Nephron progenitor cell (in vitro differentiated cells): ENCODE results near the gene IL16.

Experiments used
- DNase-seq: peaks from one replicate; pipeline ENCODE4 v3.0.0; 2021
- H3K27ac Mint-ChIP-seq: 2 replicates; pipeline ENCODE4 v1.8.0; 2021; ENCODE audit warnings: mild to moderate bottlenecking, moderate library complexity, mixed read lengths
- H3K27me3 Mint-ChIP-seq: 2 replicates; pipeline ENCODE4 v1.8.0; 2021; ENCODE audit warnings: mild to moderate bottlenecking, low read depth, mixed read lengths; ENCODE audit not compliant: poor library complexity
- H3K36me3 Mint-ChIP-seq: 2 replicates; pipeline ENCODE4 v1.8.0; 2021; ENCODE audit warnings: low read depth, mixed read lengths
- H3K4me1 Mint-ChIP-seq: 2 replicates; pipeline ENCODE4 v1.8.0; 2021; ENCODE audit warnings: mixed read lengths
- H3K4me3 Mint-ChIP-seq: 2 replicates; pipeline ENCODE4 v1.8.0; 2021; ENCODE audit warnings: mild to moderate bottlenecking, moderate library complexity, mixed read lengths
- H3K9me3 Mint-ChIP-seq: 2 replicates; pipeline ENCODE4 v1.8.0; 2021; ENCODE audit warnings: mild to moderate bottlenecking, moderate library complexity, mixed read lengths
- TF ChIP-seq, protein P1 (sequence below): fragments of 200-600 bp; sonication (generic); IDR thresholded peaks from 2 replicates; pipeline ENCODE4 v1.5.0; 2021; ENCODE audit warnings: antibody characterized with exemption

IL16 gene

DNA sequence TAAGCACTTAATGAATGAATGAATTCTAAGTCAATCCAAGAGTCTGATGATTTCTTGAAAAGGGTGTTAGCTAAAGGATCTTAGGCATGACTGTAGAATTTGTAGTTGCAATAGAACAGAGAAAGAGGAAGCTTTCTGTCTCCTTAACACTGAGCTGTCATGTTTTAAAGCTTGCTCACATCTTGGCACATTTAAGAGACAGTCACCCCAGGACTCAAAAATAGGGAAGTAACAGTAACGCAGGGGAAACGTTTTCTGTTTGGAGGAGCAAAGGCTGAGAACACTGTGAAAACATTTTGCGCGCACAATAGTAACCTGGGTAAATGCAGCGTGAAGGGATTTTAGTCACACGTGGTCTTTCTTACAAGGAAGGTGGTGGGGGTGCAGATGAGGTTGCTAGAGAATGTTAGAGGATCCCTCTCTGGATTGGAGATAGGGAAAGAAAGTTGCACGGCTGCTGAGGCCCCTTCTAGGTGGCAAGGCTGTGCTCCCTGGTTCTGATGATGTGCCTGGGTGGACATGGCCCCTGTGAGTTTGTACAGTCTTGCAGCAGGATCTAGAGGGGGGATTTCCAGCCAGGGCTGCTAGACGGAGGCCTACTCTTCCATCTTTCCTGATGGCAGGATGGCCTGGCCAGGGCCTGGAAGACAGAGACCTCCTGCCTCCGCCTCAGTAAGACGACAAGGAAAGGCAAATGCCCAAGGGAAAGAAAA is 115.2 kb downstream of the IL16 start:
- no peaks in the 10 kb centered on the region for H3K36me3 Mint-ChIP-seq
- no peaks in the 10 kb centered on the region for H3K4me1 Mint-ChIP-seq
- peaks cover 3% of the 10 kb centered on the region for H3K27me3 Mint-ChIP-seq
- no peak overlapping the region for H3K27ac Mint-ChIP-seq
- H3K4me3 Mint-ChIP-seq, result no peak overlapping the region
- no peak for DNase-seq
- TF ChIP-seq, protein P1, sequence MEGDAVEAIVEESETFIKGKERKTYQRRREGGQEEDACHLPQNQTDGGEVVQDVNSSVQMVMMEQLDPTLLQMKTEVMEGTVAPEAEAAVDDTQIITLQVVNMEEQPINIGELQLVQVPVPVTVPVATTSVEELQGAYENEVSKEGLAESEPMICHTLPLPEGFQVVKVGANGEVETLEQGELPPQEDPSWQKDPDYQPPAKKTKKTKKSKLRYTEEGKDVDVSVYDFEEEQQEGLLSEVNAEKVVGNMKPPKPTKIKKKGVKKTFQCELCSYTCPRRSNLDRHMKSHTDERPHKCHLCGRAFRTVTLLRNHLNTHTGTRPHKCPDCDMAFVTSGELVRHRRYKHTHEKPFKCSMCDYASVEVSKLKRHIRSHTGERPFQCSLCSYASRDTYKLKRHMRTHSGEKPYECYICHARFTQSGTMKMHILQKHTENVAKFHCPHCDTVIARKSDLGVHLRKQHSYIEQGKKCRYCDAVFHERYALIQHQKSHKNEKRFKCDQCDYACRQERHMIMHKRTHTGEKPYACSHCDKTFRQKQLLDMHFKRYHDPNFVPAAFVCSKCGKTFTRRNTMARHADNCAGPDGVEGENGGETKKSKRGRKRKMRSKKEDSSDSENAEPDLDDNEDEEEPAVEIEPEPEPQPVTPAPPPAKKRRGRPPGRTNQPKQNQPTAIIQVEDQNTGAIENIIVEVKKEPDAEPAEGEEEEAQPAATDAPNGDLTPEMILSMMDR, result no peak
- H3K9me3 Mint-ChIP-seq, result no peaks in the 10 kb centered on the region

DNA sequence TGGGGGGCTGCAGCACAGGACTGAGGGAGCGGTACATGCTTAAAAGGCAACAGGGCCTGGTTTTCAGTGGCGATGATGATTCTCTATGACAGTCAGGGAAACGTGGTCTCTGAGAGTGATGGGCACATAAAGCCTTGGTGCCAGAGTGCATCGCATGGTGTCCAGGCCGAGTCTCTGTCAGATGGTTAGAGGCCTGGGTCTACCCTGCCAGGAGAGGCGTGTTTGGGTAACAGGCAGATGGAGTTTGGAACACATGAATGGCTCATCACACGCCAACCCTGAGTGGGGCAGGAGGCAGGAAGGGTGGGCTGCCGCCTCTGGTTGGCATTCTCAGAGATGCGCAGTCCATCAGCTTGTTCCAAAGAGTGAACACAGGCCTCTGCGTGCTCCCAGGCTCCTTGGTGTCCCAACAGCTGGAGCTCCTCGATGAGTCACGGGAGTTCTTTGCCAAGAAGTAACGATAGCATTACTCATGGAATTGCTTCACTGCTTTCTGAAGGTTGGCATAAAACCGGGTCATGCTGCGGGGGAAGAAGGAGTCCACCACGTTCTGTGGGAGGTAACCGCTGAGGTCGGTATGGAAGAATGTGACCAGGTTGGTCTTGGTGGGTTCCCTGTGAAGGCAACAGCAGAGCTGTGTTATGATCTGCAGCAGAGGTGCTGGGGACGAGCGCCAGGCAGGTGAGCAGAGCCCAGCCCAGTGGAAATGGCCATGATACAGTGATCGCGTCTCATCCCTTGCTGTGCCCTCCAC is 116.3 kb downstream of the IL16 start:
- no peak overlapping the region for H3K27ac Mint-ChIP-seq

DNA sequence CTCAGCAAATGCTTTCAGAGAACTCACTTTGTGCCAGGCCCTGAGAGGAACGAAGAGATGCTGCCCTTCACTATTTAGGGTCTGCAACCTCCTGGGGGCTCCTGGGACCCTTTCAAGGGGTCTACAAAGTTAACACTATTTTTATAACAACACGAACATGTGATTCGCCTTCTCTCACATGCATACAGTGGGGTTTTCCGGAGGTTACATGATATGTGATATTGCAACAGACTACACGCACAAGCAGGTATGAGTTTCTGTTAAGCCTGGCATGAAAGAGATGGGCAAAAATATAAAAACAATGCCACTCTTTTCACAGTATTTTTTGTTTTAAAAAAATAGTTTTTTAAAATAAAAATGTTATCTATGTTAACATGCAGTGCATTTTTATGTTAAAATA is 117.0 kb downstream of the IL16 start:
- no peak overlapping the region for H3K4me3 Mint-ChIP-seq

More for the DNA sequence above, 116.3 kb downstream of the IL16 start:
- H3K4me3 Mint-ChIP-seq, result no peak overlapping the region
- TF ChIP-seq, protein P1, result no peak
- DNase-seq, result no peak
- no peaks in the 10 kb centered on the region for H3K9me3 Mint-ChIP-seq
- no peaks in the 10 kb centered on the region for H3K36me3 Mint-ChIP-seq
- peaks cover 3% of the 10 kb centered on the region for H3K27me3 Mint-ChIP-seq
- H3K4me1 Mint-ChIP-seq, result no peaks in the 10 kb centered on the region

DNA sequence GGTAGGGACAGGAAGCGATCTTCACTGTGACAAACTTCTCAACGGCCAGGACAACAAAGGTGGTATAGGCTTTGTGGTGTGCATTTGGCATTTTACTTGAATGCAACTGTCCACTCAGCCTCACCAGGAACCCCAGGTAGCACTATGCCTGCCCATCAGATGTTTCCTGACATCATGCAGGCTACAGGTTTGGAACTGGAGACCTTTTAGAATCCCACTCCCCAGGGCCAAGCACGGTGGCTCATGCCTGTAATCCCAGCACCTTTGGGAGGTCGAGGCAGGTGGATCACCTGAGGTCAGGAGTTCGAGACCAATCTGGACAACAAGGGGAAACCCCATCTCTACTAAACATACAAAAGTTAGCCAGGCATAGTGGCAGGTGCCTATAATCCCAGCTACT is 117.7 kb downstream of the IL16 start:
- Mint-ChIP-seq H3K4me3 (no peak overlapping the region), H3K36me3 (no peaks in the 10 kb centered on the region), H3K27ac (no peak overlapping the region), H3K4me1 (no peaks in the 10 kb centered on the region), H3K9me3 (no peaks in the 10 kb centered on the region), H3K27me3 (peaks cover 3% of the 10 kb centered on the region)
- TF ChIP-seq, protein P1, result no peak
- no peak for DNase-seq

More for the DNA sequence above, 117.0 kb downstream of the IL16 start:
- Mint-ChIP-seq H3K36me3 (no peaks in the 10 kb centered on the region), H3K9me3 (no peaks in the 10 kb centered on the region), H3K27me3 (peaks cover 3% of the 10 kb centered on the region), H3K27ac (no peak overlapping the region), H3K4me1 (no peaks in the 10 kb centered on the region)
- DNase-seq, result no peak
- TF ChIP-seq, protein P1, result no peak

DNA sequence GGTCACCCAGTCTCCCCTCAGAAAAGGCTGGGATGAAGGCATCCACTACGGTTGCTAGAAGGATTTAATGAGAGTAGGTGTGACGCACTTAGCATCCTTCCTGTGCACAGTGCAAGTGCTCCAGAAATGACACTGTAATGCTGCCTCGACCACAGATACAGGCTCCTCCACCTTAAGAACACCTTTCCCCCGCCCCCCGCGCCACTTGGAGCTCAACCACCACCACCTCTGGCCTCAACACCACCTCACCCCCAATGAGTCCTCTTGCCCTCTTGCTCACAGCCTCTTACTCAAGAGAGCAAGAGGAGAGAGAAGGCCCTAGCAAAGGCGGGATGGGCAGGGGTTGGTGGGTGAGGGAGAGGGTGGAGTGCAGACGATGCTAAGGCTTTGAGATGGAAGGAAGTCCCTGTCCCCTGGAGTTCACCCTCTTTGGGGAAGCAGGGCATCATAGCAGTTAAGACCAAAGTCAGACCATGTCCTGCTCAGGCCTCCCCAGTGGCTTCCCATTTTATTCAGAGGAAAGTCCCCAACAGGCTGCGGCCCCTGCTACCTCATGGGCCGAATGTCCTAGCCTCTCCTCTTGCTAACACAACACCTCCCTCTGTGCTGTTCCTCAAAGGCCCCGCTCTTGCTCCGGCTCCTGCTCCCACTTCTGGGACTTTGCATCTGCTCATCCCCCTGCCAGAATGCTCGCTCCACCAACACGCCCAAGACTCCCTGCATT is 118.9 kb downstream of the IL16 start:
- H3K4me1 Mint-ChIP-seq, result no peaks in the 10 kb centered on the region
- H3K36me3 Mint-ChIP-seq, result no peaks in the 10 kb centered on the region
- H3K27ac Mint-ChIP-seq, result peak overlapping the region; percentile 28
- H3K27me3 Mint-ChIP-seq, result peaks cover 3% of the 10 kb centered on the region
- DNase-seq, result no peak
- TF ChIP-seq, protein P1, result no peak
- no peak overlapping the region for H3K4me3 Mint-ChIP-seq
- H3K9me3 Mint-ChIP-seq, result no peaks in the 10 kb centered on the region
